Measurements from ENCODE around the gene SLC51A.

DNA sequence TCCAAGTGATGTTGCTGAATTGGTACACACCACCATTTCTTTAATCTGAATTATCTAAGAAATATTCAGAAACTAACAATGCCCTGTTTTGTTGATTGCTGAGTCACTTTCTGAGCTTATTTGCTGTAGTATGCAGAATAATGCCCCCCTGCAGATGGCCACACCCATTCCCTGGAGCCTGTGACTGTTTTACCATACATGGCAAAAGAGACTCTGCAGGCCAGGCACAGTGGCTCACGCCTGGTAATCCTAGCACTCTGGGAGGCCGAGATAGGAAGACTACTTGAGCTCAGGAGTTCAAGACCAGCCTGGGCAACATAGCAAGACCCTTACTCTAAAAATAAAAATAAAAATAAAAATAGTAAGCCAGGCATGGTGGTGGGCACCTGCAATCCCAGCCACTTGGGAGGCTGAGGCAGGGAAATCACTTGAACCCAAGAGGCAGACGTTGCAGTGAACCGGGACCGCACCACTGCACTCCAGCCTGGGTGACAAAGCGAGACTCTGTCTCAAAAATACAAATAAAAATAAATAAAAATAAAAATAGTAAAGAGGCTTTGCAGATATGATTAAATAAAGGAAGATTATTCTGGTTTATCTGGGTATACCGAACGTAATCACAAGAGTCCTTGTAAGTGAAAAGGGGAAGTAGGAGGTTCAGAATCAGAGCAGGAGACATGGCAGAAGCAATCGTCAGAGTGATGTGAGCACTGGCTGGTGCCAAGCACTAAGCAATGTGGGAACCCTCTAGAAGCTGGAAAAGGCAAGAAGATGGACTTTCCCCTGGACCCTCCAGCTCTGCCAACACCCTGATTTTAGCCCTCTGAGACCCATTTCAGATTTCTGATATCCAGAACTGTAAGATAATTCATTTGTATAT, 52.2 kb downstream of the SLC51A start:
- TF ChIP-seq CTCF (IDR thresholded peaks at IDR 0.05) (no peak), POLR2A (IDR thresholded peaks at IDR 0.05) (no peak)

Measured in Peyer's patch (tissue), 4 donors.